Endodermal cell (in vitro differentiated cells): ENCODE measurements around the gene TAP2. TPM values are rescaled to one million over a fixed set of nuclear protein-coding genes. Genes with fewer than 3 reads are reported as not detected.

ENCODE experiments used
- DNase-seq: peaks from one replicate; pipeline ENCODE4 v3.0.0-alpha.2; 2017
- H3K27ac ChIP-seq: 2 replicates; pipeline ENCODE4 v1.5.1; 2013; ENCODE audit warnings: mild to moderate bottlenecking, low read depth, low read length, moderate library complexity
- H3K27me3 ChIP-seq: 2 replicates; pipeline ENCODE4 v1.6.1; 2013; ENCODE audit warnings: mild to moderate bottlenecking, low read length, moderate library complexity; ENCODE audit not compliant: insufficient read depth, control insufficient read depth, poor library complexity, severe bottlenecking
- H3K36me3 ChIP-seq: 2 replicates; pipeline ENCODE4 v1.7.0; 2013; ENCODE audit warnings: mild to moderate bottlenecking, low read length, moderate library complexity; ENCODE audit not compliant: control insufficient read depth, insufficient read depth
- H3K4me1 ChIP-seq: one replicate; pipeline ENCODE4 v1.7.0; 2013; ENCODE audit warnings: low read length; ENCODE audit not compliant: control insufficient read depth, insufficient read depth
- H3K4me3 ChIP-seq: 2 replicates; pipeline ENCODE4 v1.5.1; 2013; ENCODE audit warnings: mild to moderate bottlenecking, low read length, moderate library complexity
- H3K9ac ChIP-seq: 2 replicates; pipeline ENCODE4 v1.6.1; 2013; ENCODE audit warnings: mild to moderate bottlenecking, low read length, moderate library complexity; ENCODE audit not compliant: poor library complexity, severe bottlenecking; ENCODE audit errors: extremely low read depth
- H3K9me3 ChIP-seq: 2 replicates; pipeline ENCODE4 v1.6.1; 2013; ENCODE audit warnings: mild to moderate bottlenecking, low read length, moderate library complexity; ENCODE audit not compliant: control insufficient read depth
- H3K27ac Mint-ChIP-seq: 2 replicates; pipeline ENCODE4 v1.8.0; 2020; ENCODE audit warnings: mixed read lengths
- H3K27me3 Mint-ChIP-seq: 2 replicates; pipeline ENCODE4 v1.8.0; 2021; ENCODE audit warnings: mild to moderate bottlenecking, mixed read lengths; ENCODE audit not compliant: insufficient read depth
- H3K36me3 Mint-ChIP-seq: 2 replicates; pipeline ENCODE4 v1.8.0; 2020; ENCODE audit warnings: low read depth, mixed read lengths
- H3K4me1 Mint-ChIP-seq: 2 replicates; pipeline ENCODE4 v1.8.0; 2020; ENCODE audit warnings: mixed read lengths
- H3K4me3 Mint-ChIP-seq: 2 replicates; pipeline ENCODE4 v1.8.0; 2020; ENCODE audit warnings: mild to moderate bottlenecking, moderate library complexity, mixed read lengths
- H3K9me3 Mint-ChIP-seq: 2 replicates; pipeline ENCODE4 v1.8.0; 2020; ENCODE audit warnings: mild to moderate bottlenecking, mixed read lengths
- WGBS, 2 experiments: methylation state at CpG; one replicate each; pipeline versions ENCODE4 v1.1.5 to v1.1.7; 2013; ENCODE audit warnings: missing lambda C conversion rate in 2 of 2, mixed read lengths in 1 of 2; ENCODE audit not compliant: insufficient coverage in 1 of 2, insufficient read length in 1 of 2; 5-methylcytosine and 5-hydroxymethylcytosine counted together
- total RNA-seq, 2 donors: library from RNA; stranded (reverse); fragmentation: NEBNext Ultra II Directional in 1 of 2; extraction: Animal tissue kit (Norgen Biotek cat#: 25700) in 1 of 2; gene quantifications; 2 replicates in 1 of 2; 3 replicates in 1 of 2; pipeline ENCODE4 v1.2.1, GENCODE V29; 2021
- TF ChIP-seq, protein P1 (sequence below): fragments of 200-600 bp; sonication (generic); conservative IDR thresholded peaks from 2 replicates; pipeline ENCODE4 v1.5.0; 2021; ENCODE audit warnings: antibody characterized with exemption, mild to moderate bottlenecking

Gene TAP2
- total RNA-seq, 2 donors from 2014 or later: 3.4 to 6.6 TPM

DNA sequence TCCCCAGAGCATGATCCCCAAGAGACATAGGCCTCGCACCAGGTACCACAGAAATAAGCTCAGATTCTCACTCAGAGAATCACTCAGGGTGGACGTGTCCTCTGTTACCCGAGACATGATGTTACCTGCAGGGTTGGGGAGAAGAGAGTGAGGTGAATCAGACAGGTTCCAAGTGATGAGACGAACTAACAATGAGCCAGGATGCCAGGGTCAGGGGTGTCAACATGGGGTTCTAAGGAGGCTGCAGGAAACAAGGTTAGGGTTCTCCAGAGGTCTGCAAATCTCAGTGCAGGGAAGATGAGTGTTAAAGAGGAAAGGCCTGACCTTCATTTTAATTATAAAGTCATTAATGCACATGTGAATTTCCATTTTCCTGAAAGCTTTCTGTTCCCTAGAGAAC is 12.5 kb upstream of the TAP2 start:
- Mint-ChIP-seq H3K27ac (no peak overlapping the region), H3K27me3 (peaks cover 91% of the 10 kb centered on the region), H3K4me3 (no peak overlapping the region), H3K36me3 (no peaks in the 10 kb centered on the region), H3K4me1 (peaks cover 6% of the 10 kb centered on the region), H3K9me3 (no peaks in the 10 kb centered on the region)
- Histone ChIP-seq H3K27me3 (peaks cover 97% of the 10 kb centered on the region), H3K27ac (no peak overlapping the region), H3K36me3 (no peaks in the 10 kb centered on the region), H3K9me3 (no peaks in the 10 kb centered on the region), H3K4me3 (no peak overlapping the region), H3K4me1 (no peaks in the 10 kb centered on the region), H3K9ac (no peak overlapping the region)
- WGBS, 2 experiments: 80 to 89% methylated on average over 2 to 4 of the region's 4 CpGs
- TF ChIP-seq, protein P1, sequence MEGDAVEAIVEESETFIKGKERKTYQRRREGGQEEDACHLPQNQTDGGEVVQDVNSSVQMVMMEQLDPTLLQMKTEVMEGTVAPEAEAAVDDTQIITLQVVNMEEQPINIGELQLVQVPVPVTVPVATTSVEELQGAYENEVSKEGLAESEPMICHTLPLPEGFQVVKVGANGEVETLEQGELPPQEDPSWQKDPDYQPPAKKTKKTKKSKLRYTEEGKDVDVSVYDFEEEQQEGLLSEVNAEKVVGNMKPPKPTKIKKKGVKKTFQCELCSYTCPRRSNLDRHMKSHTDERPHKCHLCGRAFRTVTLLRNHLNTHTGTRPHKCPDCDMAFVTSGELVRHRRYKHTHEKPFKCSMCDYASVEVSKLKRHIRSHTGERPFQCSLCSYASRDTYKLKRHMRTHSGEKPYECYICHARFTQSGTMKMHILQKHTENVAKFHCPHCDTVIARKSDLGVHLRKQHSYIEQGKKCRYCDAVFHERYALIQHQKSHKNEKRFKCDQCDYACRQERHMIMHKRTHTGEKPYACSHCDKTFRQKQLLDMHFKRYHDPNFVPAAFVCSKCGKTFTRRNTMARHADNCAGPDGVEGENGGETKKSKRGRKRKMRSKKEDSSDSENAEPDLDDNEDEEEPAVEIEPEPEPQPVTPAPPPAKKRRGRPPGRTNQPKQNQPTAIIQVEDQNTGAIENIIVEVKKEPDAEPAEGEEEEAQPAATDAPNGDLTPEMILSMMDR: no peak
- no peak for DNase-seq

DNA sequence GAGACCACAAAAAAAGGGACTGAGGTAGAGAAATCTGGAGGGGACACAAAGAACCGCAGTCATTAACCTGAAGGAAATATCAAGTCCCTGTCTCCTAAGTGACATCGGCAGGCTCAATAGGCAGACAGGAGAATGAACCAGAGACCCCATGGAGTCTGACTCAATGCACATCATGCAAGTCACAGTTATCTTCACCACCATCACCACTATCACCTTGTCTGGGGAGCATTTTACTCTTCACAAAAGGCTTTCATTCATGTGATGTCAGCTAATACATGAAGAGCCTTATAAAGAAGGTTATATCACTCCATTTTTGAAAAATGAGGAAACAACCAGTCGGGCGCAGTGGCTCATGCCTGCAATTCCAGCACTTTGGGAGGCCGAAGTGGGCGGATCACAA is 10.6 kb upstream of the TAP2 start:
- Mint-ChIP-seq H3K27me3 (peaks cover 88% of the 10 kb centered on the region), H3K27ac (no peak overlapping the region), H3K4me1 (peaks cover 10% of the 10 kb centered on the region), H3K36me3 (no peaks in the 10 kb centered on the region), H3K4me3 (no peak overlapping the region), H3K9me3 (no peaks in the 10 kb centered on the region)
- Histone ChIP-seq H3K9ac (no peak overlapping the region), H3K36me3 (no peaks in the 10 kb centered on the region), H3K27ac (no peak overlapping the region), H3K9me3 (no peaks in the 10 kb centered on the region), H3K4me3 (no peak overlapping the region), H3K27me3 (peaks cover 97% of the 10 kb centered on the region), H3K4me1 (no peaks in the 10 kb centered on the region)
- no peak for DNase-seq
- 51 to 88% methylated on average over 2 to 6 of the region's 6 CpGs for WGBS, 2 experiments
- TF ChIP-seq, protein P1: no peak

DNA sequence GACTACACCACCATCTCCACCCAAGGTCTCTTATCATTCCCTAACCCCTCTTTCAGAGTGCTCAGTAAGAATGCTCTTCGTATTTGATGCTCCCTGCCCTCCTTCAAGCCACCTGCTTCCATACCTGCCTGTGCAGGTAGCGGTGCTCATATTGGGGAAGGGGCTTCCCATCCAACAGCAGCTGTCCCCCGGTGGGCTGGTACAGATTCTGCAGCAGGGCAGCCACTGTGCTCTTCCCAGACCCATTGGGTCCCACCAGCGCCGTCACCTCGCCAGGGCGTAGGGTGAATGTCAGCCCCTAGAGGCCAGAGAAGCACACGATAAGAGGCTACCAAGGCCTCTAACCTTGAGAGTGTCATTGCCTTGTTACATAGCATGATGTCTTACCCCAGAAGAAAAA is 9.3 kb upstream of the TAP2 start:
- H3K4me1 Mint-ChIP-seq: peaks cover 10% of the 10 kb centered on the region
- Histone ChIP-seq H3K27ac (no peak overlapping the region), H3K9me3 (no peaks in the 10 kb centered on the region), H3K4me1 (peaks cover 4% of the 10 kb centered on the region), H3K36me3 (no peaks in the 10 kb centered on the region), H3K9ac (no peak overlapping the region), H3K4me3 (no peak overlapping the region), H3K27me3 (peaks cover 98% of the 10 kb centered on the region)
- H3K27me3 Mint-ChIP-seq: peaks cover 91% of the 10 kb centered on the region
- no peak for DNase-seq
- no peak overlapping the region for H3K27ac Mint-ChIP-seq
- no peaks in the 10 kb centered on the region for H3K36me3 Mint-ChIP-seq
- no peak overlapping the region for H3K4me3 Mint-ChIP-seq
- no peaks in the 10 kb centered on the region for H3K9me3 Mint-ChIP-seq
- WGBS, 2 experiments: 86% methylated on average over 8 of the region's 8 CpGs; no CpG with 5 or more reads in 1 of the 2 experiments
- TF ChIP-seq, protein P1: peak; percentile 33
